Naive thymus-derived CD4-positive, alpha-beta T cell (primary cell): ENCODE results near the gene NRG3. TPM values are rescaled to one million over a fixed set of nuclear protein-coding genes. Genes with fewer than 3 reads are reported as not detected.

Source experiments
- ATAC-seq: fragments of 150-1000 bp; cut with Tn5 transposase; 2 replicates; pipeline ENCODE4 v1.10.0; 2021; ENCODE audit warnings: mild to moderate bottlenecking, moderate library complexity
- CTCF ChIA-PET: fragments of 350-600 bp; sonication (Branson Sonifier 250); formaldehyde crosslinking; loops from one replicate; lab custom pipeline; 2021; ENCODE audit warnings: antibody characterized with exemption; lab: Charles Lee
- POLR2A ChIA-PET: fragments of 350-600 bp; sonication (Branson Sonifier 250); formaldehyde crosslinking; loops from one replicate; lab custom pipeline; 2021; ENCODE audit warnings: antibody characterized with exemption, inconsistent platforms; lab: Charles Lee
- DNase-seq, 9 donors: peaks; one replicate each; pipeline versions ENCODE4 v3.0.0 to v3.0.0-alpha.2; 2020 to 2022; ENCODE audit warnings: mixed read lengths in 1 of 9
- H3K27ac ChIP-seq: one replicate; pipeline ENCODE4 v1.7.0; 2013; ENCODE audit warnings: mild to moderate bottlenecking, low read depth, low read length, moderate library complexity
- H3K27me3 ChIP-seq, 2 donors: one replicate each; pipeline ENCODE4 v1.7.0; 2013; ENCODE audit warnings: low read length in 2 of 2, mild to moderate bottlenecking in 2 of 2, moderate library complexity in 2 of 2; ENCODE audit not compliant: control insufficient read depth in 2 of 2, insufficient read depth in 2 of 2
- H3K36me3 ChIP-seq, 3 experiments: 1 replicate in 2 of 3; 2 replicates in 1 of 3; pipeline ENCODE4 v1.7.0; 2013; ENCODE audit warnings: low read length in 3 of 3, mild to moderate bottlenecking in 3 of 3, moderate library complexity in 1 of 3; ENCODE audit not compliant: insufficient read depth in 3 of 3, control insufficient read depth in 2 of 3
- H3K4me1 ChIP-seq, 2 donors: one replicate each; pipeline ENCODE4 v1.7.0; 2013; ENCODE audit warnings: low read length in 2 of 2, mild to moderate bottlenecking in 2 of 2, moderate library complexity in 1 of 2; ENCODE audit not compliant: control insufficient read depth in 2 of 2, insufficient read depth in 2 of 2
- H3K4me3 ChIP-seq: 2 replicates; pipeline ENCODE4 v1.7.0; 2013; ENCODE audit warnings: mild to moderate bottlenecking, low read length
- H3K9me3 ChIP-seq, 3 experiments: 1 replicate in 2 of 3; 2 replicates in 1 of 3; pipeline ENCODE4 v1.7.0; 2013; ENCODE audit warnings: low read length in 3 of 3; ENCODE audit not compliant: control insufficient read depth in 2 of 3
- H3K27ac Mint-ChIP-seq, 9 donors: one replicate each; pipeline ENCODE4 v1.8.0; 2020 to 2022; ENCODE audit warnings: mixed read lengths in 9 of 9, mild to moderate bottlenecking in 8 of 9, moderate library complexity in 5 of 9, inconsistent platforms in 2 of 9
- H3K27me3 Mint-ChIP-seq, 5 donors: one replicate each; pipeline ENCODE4 v1.8.0; 2021 to 2022; ENCODE audit warnings: mixed read lengths in 5 of 5, mild to moderate bottlenecking in 1 of 5
- H3K36me3 Mint-ChIP-seq, 5 donors: one replicate each; pipeline ENCODE4 v1.8.0; 2020 to 2022; ENCODE audit warnings: mixed read lengths in 5 of 5, mild to moderate bottlenecking in 3 of 5, inconsistent platforms in 1 of 5
- H3K4me1 Mint-ChIP-seq, 7 donors: one replicate each; pipeline ENCODE4 v1.8.0; 2020 to 2022; ENCODE audit warnings: mixed read lengths in 7 of 7, mild to moderate bottlenecking in 3 of 7, inconsistent platforms in 1 of 7
- H3K4me3 Mint-ChIP-seq, 10 donors: one replicate each; pipeline ENCODE4 v1.8.0; 2020 to 2022; ENCODE audit warnings: mild to moderate bottlenecking in 10 of 10, mixed read lengths in 10 of 10, moderate library complexity in 6 of 10, inconsistent platforms in 2 of 10
- H3K9me3 Mint-ChIP-seq, 11 donors: one replicate each; pipeline ENCODE4 v1.8.0; 2020 to 2022; ENCODE audit warnings: mixed read lengths in 11 of 11, mild to moderate bottlenecking in 4 of 11, inconsistent platforms in 1 of 11, moderate library complexity in 1 of 11
- intact Hi-C, 2 donors: fragments of 100-400 bp; cut with micrococcal nuclease; formaldehyde crosslinking; loops; one replicate each; pipeline ENCODE4 v1.15.1; 2023
- polyA plus RNA-seq, 2 donors: library from polyadenylated mRNA; unstranded; fragments of 300-500 nt; fragmentation: Illumina TruSeq; gene quantifications; one replicate each; pipeline ENCODE4 v1.2.3, GENCODE V29; 2021
- total RNA-seq, 6 experiments: library from RNA in 5 of 6; stranded (reverse) in 5 of 6; gene quantifications; 1 replicate in 5 of 6; 2 replicates in 1 of 6; pipeline ENCODE4 v1.2.3 and lab custom pipeline; 2021 to 2026

The NRG3 gene
- total and polyA plus RNA-seq, 7 experiments from 2014 or later, result not detected

- peaks cover 41 to 64% (median 52%) of the 10 kb centered on the region in 5 donors for H3K27me3 Mint-ChIP-seq
Measured at GRCh38 chr10:81877596-81877995, 2.6 kb downstream of the NRG3 start.

GRCh38 chr10:81882011-81882410 is 7.0 kb downstream of the NRG3 start:
- ATAC-seq, result no peak
- Histone ChIP-seq H3K4me3 (no peak overlapping the region), H3K4me1 (no peaks in the 10 kb centered on the region), H3K36me3 (no peaks in the 10 kb centered on the region), H3K27ac (no peak overlapping the region), H3K9me3 (no peaks in the 10 kb centered on the region), H3K27me3 (no peaks in the 10 kb centered on the region)
- DNase-seq, result no peak
- Mint-ChIP-seq H3K9me3 (peaks cover 0 to 1% (median 0%) of the 10 kb centered on the region in 11 donors), H3K36me3 (no peaks in the 10 kb centered on the region), H3K4me1 (peaks cover 0 to 4% (median 3%) of the 10 kb centered on the region in 7 donors), H3K4me3 (no peak overlapping the region), H3K27me3 (peaks cover 12 to 46% (median 36%) of the 10 kb centered on the region in 5 donors), H3K27ac (no peak overlapping the region)
- ChIA-PET CTCF (no interaction called here), POLR2A (no interaction called here)
- intact Hi-C loops, result no loop called here

More at GRCh38 chr10:81877596-81877995, 2.6 kb downstream of the NRG3 start:
- ChIA-PET CTCF (no interaction called here), POLR2A (no interaction called here)
- Mint-ChIP-seq H3K36me3 (peaks cover 0 to 4% (median 0%) of the 10 kb centered on the region in 5 donors), H3K9me3 (peaks cover 0 to 8% (median 0%) of the 10 kb centered on the region in 11 donors), H3K27ac (no peak overlapping the region), H3K4me3 (peak overlapping the region in 1 of 10 donors; percentile 89), H3K4me1 (peaks cover 8 to 25% (median 17%) of the 10 kb centered on the region in 7 donors)
- Histone ChIP-seq H3K36me3 (no peaks in the 10 kb centered on the region), H3K4me3 (no peak overlapping the region), H3K27me3 (peaks cover 0 to 7% of the 10 kb centered on the region in 2 donors), H3K27ac (no peak overlapping the region), H3K9me3 (no peaks in the 10 kb centered on the region), H3K4me1 (no peaks in the 10 kb centered on the region)
- DNase-seq, result no peak
- intact Hi-C loops, result no loop called here
- ATAC-seq, result no peak

GRCh38 chr10:81884856-81885255 is 9.9 kb downstream of the NRG3 start:
- Mint-ChIP-seq H3K27ac (no peak overlapping the region), H3K4me3 (no peak overlapping the region), H3K36me3 (no peaks in the 10 kb centered on the region), H3K27me3 (peaks cover 0 to 21% (median 12%) of the 10 kb centered on the region in 5 donors), H3K9me3 (peaks cover 0 to 2% (median 0%) of the 10 kb centered on the region in 11 donors), H3K4me1 (no peaks in the 10 kb centered on the region)
- H3K4me1 ChIP-seq, result no peaks in the 10 kb centered on the region
- ChIA-PET POLR2A (no interaction called here), CTCF (no interaction called here)
- no peak for DNase-seq
- intact Hi-C loops, result no loop called here
- H3K36me3 ChIP-seq, result no peaks in the 10 kb centered on the region
- no peak for ATAC-seq
- no peaks in the 10 kb centered on the region for H3K27me3 ChIP-seq
- no peak overlapping the region for H3K27ac ChIP-seq
- no peaks in the 10 kb centered on the region for H3K9me3 ChIP-seq
- no peak overlapping the region for H3K4me3 ChIP-seq

- Mint-ChIP-seq H3K27me3 (peaks cover 0 to 18% (median 12%) of the 10 kb centered on the region in 5 donors), H3K9me3 (peaks cover 0 to 3% (median 0%) of the 10 kb centered on the region in 11 donors), H3K36me3 (no peaks in the 10 kb centered on the region), H3K4me3 (no peak overlapping the region), H3K4me1 (no peaks in the 10 kb centered on the region), H3K27ac (no peak overlapping the region)
- H3K27me3 ChIP-seq, result no peaks in the 10 kb centered on the region
- DNase-seq (no peak), ATAC-seq (no peak)
- H3K9me3 ChIP-seq, result no peaks in the 10 kb centered on the region
- H3K36me3 ChIP-seq, result no peaks in the 10 kb centered on the region
- no peak overlapping the region for H3K27ac ChIP-seq
- H3K4me1 ChIP-seq, result no peaks in the 10 kb centered on the region
- ChIA-PET CTCF (no interaction called here), POLR2A (no interaction called here)
- H3K4me3 ChIP-seq, result no peak overlapping the region
- intact Hi-C loops, result no loop called here
Measured at GRCh38 chr10:81885491-81885890, 10.5 kb downstream of the NRG3 start.

DNA sequence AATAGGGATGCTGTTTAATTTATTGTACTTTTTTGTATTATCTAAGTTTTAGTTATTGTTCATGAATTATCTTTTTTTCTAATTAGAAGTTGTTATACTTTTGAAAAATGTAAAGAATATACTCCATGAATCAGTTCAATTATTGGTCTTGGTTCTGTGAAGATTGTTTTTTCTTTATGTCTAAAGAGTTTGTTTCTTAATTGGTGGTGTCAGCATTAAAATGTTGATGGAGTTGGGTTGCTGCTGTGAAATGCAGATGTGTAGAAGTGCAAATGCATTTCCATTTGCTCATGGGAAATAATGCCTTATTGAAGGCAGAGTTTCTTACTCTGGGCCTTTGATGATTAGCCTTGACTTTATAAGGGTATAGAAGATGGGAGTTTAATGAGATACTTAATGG is 11.9 kb downstream of the NRG3 start:
- no peak overlapping the region for H3K27ac Mint-ChIP-seq
- intact Hi-C loops, result no loop called here
- CTCF ChIA-PET, result no interaction called here
- no peaks in the 10 kb centered on the region for H3K9me3 ChIP-seq
- no peak overlapping the region for H3K4me3 ChIP-seq
- POLR2A ChIA-PET, result no interaction called here
- no peak for DNase-seq
- H3K36me3 ChIP-seq, result no peaks in the 10 kb centered on the region
- no peaks in the 10 kb centered on the region for H3K4me1 ChIP-seq
- H3K4me1 Mint-ChIP-seq, result no peaks in the 10 kb centered on the region
- no peak overlapping the region for H3K4me3 Mint-ChIP-seq
- no peaks in the 10 kb centered on the region for H3K36me3 Mint-ChIP-seq
- no peaks in the 10 kb centered on the region for H3K27me3 ChIP-seq
- H3K27me3 Mint-ChIP-seq, result peaks cover 0 to 10% (median 5%) of the 10 kb centered on the region in 5 donors
- H3K27ac ChIP-seq, result no peak overlapping the region
- peaks cover 0 to 6% (median 0%) of the 10 kb centered on the region in 11 donors for H3K9me3 Mint-ChIP-seq
- no peak for ATAC-seq

- CTCF ChIA-PET, result no interaction called here
- Mint-ChIP-seq H3K36me3 (no peaks in the 10 kb centered on the region), H3K4me3 (no peak overlapping the region), H3K9me3 (peaks cover 0 to 6% (median 0%) of the 10 kb centered on the region in 11 donors), H3K27ac (no peak overlapping the region), H3K4me1 (no peaks in the 10 kb centered on the region), H3K27me3 (peaks cover 0 to 9% (median 4%) of the 10 kb centered on the region in 5 donors)
- no peaks in the 10 kb centered on the region for H3K4me1 ChIP-seq
- intact Hi-C loops, result no loop called here
- POLR2A ChIA-PET, result no interaction called here
- no peak overlapping the region for H3K4me3 ChIP-seq
- no peaks in the 10 kb centered on the region for H3K36me3 ChIP-seq
- H3K27me3 ChIP-seq, result no peaks in the 10 kb centered on the region
- ATAC-seq, result no peak
- DNase-seq, result no peak
- no peaks in the 10 kb centered on the region for H3K9me3 ChIP-seq
- H3K27ac ChIP-seq, result no peak overlapping the region
Measured at GRCh38 chr10:81889181-81889769, 14.3 kb downstream of the NRG3 start.

DNA sequence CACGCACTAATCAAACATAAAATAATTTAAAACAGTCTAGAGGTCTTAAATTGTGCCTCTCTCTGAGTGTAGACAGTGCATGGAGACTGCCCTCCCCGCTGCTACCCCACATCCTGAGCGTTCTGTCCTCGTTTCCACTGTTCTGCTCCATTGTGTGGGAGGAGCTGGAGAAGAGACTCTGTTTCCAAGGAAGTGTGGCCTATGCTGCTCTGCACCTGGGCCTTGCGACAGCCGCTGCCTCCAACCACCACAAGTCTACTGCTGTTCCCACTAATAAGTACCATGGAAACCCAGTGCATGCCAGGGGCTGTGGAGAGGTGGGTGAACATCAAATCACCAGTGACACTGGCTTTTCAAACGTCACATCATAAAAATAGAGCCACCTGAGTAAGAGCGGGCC is 19.6 kb downstream of the NRG3 start:
- no peak overlapping the region for H3K4me3 ChIP-seq
- intact Hi-C loops, result no loop called here
- POLR2A ChIA-PET, result no interaction called here
- H3K9me3 ChIP-seq, result no peaks in the 10 kb centered on the region
- H3K4me1 ChIP-seq, result no peaks in the 10 kb centered on the region
- DNase-seq, result no peak
- H3K27me3 ChIP-seq, result no peaks in the 10 kb centered on the region
- H3K27ac Mint-ChIP-seq, result no peak overlapping the region
- no peak overlapping the region for H3K4me3 Mint-ChIP-seq
- H3K36me3 Mint-ChIP-seq, result no peaks in the 10 kb centered on the region
- H3K9me3 Mint-ChIP-seq, result peaks cover 0 to 6% (median 0%) of the 10 kb centered on the region in 11 donors
- H3K4me1 Mint-ChIP-seq, result no peaks in the 10 kb centered on the region
- CTCF ChIA-PET, result no interaction called here
- no peak for ATAC-seq
- no peaks in the 10 kb centered on the region for H3K36me3 ChIP-seq
- H3K27ac ChIP-seq, result no peak overlapping the region
- H3K27me3 Mint-ChIP-seq, result peaks cover 0 to 4% (median 0%) of the 10 kb centered on the region in 5 donors
